ENCODE data around the gene PTMS.

PTMS gene

DNA sequence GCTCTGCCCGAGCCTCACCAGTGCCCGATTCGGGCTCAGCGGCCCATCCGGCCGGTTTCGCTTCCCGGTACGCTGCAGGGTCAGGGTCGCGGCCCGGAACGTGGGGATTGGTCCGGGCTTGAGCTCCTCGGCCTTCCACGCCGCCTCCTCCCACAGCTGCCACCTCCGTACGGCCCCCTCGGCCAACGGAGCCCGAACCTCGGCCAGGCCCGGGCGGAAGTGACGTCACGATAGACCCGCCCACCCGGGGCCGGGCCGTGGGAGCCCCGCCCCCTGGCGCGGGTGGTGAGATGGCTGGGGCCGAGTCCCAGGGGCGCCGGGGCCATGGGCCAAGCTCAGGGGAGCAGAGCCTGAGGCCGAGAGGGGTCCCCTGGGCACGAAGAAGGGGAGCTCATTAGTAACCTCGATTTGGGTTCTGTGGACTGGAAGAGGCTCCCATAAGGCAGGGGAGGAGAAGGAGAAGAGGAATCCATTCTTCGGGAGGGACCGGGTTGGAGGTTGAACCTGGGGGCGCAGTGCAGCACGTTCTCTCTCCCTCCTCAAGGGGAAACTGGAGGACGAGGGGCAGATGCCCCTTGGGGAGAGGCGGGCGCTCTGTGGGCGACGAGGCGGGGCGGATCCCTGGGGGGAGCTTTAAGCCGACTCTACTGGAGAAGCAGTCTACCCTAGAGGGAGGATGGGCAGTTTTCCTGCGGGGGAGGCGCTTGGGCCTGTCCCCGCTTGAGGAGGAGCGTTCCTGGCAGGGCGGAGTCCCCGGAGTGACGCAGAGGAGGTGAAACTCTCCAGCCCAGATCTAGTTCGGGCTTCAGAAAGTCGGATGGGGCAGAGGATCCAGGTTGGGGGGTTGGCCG lies 13.0 kb upstream of the PTMS start, which contains the start of gene MLF2:
Gene MLF2, minus strand, starts transcription at position 221 of the 851 bp plus-strand sequence. CDS start 807 bp downstream, outside the sequence.
- DNase-seq: peak; percentile 97

DNA sequence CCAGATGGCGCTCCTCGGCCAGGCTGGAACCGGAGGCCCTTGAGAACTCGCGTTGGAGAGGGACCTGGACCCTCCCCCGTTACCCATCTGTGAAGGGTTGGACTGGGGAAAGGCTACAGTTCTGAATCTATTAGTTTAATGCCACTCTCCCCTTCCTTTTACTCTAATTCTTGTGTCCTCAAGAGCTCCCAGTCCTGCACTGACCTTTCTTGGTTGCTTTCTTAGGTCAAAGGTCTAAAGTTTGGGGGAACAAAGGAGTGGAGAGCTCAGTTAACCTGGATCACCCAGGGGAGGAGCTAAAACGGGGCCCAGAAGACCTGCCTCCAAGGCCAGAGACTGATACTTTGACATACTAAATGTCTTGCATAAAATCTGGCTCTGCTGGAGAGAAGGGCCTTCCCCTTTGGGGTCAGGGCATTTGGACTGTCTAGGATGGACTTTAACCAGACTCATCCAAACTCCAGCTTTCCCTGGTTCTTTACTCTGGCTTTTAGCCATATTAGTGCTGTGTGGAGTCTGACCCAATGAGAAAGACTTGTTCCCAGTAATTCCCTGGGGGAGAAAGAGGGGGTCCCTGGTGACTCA lies 12.3 kb upstream of the PTMS start:
- DNase-seq: no peak

DNA sequence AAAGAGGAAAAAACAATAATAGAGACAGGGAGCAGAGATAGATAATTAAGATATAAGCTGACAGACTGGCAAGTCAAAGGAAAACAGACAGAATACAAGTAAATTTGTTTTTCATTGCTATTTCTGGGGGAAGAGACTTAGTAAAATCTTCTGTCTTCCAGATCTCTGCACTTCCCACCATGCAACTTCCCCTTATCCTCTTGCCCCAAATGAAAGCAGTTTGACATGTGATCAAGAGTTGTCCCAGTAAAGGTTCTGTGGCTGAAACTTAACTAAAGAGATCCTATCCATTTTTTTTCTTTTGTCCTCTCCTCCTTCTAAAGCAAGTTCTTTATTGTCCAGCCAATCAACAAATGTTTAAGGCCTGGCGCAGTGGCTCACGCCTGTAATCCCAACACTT lies 11.8 kb upstream of the PTMS start:
- no peak for DNase-seq

DNA sequence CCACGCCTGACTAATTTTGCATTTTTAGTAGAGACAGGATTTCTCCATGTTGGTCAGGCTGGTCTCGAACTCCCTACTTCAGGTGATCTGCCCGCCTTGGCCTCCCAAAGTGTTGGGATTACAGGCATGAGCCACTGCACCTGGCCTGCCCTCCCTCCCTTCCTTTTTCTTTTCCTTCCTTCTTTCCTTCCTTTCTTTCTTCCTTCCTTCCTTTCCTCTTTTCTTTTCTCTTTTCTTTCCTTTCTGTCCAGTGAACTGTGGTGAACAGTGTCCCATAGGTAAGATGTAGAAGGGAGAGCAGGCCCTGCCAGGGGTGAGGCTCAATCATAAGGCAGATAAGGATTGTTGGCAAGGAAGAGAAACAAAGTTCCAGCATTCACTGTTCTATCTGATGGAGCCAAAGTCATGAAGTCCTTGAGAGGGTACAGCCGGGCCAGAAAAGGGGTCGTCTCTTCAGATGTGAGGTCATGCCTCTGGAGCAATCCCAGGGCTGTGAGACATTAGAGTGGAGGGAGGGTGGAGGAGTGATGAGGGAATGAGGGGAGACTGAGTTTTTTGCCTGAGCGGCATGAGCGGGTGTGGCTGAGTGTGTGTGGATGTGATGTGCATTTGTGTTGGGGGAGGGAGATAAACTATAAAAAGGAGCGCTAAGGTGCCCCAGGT lies 9.0 kb upstream of the PTMS start:
- DNase-seq: no peak

DNA sequence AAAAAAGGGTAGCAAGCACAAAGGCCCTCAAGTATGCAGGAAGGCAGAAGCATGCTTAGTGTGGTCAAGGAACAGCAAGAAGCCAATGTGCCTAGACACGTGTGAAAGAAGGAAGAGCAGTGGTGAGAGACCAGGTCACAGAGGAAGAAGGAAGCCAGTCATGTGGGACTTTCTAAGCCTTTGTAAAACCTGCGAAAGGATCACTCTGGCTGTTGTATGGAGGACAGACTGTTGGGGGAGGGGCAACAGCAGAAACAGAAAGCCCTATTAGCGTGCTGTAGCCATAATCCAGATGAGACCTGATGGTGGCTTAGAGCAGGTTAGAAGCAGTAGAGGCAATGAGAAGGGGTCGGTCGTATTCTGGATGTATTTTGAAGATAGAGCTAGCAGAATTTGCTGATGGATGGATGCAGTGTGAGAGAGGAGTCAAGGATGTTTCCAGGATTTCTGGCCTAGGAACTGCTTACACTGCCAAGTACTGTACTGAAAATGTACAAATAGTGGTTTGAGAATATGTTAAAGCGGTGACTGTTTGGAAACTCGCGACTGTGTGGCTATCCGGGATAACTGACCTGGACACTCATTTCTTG lies 7.6 kb upstream of the PTMS start:
- DNase-seq: no peak

DNA sequence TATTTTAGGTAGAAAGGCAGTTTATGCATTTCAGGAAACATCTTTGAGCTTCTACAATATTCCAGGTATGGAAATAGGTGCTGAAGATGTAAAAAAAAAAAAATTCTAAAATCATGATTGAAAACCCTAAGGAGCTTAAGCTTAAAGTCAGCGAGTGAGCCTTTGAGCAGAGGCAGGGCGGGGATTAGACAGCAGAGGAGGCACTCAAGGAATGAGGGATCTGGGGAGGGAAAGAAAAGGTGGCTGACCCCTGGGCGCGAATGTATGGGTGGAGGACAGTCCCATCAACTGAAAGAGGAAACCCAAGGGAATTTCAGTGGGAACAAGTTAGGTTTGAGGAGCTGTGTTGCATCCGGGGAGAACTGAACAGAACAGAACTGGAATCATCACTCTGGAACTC lies 6.4 kb upstream of the PTMS start:
- no peak for DNase-seq

DNA sequence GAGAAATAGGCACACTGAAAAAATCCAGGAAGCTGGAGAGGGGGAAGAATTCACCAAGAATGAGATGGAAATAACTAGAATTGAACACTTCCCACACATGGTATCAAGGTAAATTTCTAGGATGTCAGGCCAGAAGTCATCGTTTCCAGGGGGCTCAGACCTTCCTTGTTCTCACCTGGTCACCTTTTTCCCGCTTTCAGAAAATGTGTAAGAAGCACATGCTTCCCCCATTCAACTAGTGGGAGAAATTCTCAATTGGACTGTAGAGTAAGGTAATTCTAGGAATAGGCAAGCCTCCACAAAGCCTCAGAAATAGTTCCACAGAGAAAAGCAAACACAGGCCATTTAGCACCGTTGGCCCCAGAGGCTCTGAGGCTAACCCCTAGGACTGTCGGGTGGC lies 2.8 kb upstream of the PTMS start:
- no peak for DNase-seq

DNA sequence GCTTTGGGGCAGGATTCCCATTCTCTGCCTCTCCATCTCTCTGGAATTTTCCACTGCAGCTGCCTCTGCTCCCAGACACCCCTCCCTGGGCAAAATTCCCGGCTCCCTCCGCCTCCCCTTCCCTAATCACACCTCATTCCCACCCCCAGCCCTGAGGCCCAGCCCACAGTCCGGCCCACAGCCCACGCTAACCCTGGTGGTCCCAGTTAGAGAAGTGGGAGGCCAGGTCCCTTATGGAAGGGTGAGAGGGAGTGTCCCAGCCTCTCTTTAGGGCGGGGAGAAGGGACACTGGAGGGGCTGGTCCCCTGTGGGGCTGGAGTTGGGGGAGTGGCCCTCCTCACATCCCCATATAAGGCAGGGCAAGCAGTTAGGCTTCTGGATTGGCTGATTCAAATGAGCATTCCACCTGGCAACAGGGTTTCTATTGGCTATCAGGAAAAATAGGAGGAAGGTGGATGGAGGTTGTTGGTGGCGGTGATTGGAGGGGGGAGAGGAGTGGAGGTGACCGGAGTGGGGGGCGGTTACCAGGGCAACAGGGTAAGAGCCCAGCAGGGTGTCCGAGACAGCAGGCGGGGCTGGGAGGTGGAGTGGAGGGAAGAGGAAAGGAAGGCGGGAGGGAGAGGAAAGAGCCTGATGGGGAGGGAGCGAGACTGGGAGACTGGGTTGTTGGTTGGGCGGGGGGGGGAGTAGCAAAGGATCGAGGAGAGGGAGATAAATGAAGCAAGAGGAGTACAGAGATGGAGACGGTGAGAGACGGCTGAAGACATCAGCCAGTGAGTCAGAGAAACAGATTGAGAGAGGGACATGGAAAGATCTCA lies 1.9 kb upstream of the PTMS start:
- peak; percentile 74 for DNase-seq

DNA sequence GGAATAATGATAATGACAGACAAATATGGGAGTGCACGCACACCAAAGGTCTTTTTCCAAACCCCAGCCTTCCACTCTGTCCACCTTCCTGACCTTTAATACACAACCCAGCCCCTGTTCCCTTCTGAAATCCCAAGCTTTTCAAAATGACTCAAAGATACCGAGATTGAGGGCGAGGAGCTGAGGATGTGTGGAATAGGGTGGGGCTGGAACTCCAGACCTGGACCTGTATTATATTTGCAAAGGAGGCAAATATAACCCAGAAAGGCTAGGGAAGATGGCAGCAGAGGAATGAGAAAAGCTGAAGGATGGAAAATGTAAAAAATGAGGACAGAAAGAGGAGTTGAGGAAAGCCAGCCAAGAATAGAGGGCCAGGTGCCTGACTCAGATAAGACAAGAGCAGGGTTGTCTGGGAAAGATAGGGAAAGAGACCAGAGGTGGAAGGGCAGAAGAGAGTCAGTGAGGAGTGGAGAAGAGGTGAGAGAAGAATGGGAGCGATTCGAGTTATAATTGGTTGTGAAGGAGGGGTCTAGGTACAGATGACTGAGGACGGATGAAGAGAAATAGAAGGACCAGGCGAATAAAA lies 1.0 kb upstream of the PTMS start:
- DNase-seq: no peak

DNA sequence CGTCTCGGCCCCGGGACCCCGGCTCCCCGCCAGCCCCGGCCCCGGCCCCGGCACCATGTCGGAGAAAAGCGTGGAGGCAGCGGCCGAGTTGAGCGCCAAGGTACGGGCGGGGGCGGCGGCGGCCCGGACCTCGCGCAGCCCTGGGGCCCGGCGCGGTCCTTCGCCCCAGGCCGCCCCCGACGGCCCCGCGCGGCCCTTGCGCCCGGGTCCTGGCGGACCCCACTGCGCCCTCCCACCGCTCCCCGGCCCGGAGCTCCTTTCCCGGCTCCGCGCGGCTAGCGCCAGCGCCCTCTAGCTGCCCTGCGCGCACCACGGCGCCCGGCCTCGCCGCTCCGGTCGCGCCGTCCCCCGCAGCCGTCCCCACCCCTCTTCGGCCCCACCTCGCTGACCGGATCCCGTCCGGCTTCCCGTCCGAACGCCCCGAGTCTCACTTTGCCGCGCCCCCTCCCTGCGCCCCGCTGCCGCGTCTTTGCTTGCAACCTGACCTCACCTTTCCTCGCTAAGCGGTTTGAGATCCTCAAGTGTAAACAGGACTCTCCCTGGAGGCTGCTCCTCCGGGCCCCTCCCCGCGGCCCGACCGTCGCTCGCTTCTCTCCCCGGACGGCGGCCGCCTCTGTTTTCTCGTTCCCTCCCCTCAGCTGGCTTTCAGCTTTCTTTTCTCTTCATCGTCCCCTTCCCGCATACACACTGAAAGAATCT lies 637 bp downstream of the PTMS start:
- peak; percentile 35 for DNase-seq

DNA sequence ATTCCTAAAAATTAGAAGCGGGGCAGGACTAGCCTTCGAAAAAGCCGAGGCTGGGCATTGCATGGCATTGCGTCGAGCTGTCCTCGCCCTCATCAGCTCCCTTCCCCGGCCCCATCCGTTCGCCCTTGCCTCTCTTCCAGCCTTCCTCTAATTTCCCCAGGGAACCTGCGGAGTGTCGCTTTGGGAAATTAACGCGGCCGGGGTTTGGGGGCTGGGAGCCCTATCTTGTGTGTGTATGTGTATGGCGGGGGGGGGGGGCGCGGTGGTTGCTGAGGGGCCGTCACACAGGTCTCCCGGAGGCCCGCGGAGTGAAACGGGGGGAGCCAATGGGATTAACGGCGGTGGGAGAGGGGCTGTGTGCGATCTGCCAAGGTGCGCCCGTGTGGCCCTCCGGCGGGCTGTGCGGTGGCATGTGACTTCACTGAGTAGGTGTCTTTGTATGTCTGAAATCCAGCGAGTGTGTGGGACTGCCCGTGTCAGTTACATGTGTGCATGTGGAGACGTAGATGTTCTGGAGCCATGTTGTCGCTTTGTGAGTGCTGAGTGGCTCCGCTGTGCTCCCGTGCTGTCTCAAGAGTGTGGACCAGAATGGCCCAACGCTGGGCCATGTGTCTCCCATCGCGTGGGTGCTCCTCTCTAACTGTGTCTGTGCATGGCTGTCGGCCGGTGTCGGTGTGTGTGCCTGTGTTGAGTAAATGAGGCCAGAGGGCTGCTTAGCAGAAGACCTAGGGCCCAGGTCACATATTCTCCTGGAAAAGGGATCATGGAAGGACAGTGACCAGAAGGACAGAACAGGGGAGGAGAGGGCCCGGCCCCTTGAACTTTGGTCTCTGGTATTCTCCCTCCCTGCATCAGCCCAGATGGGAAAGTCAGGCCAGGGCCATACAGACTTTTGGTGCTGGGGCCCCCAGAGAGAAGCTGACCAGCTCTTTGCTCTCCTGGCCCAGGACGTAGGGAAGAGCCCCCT lies 1.5 kb downstream of the PTMS start:
- DNase-seq: no peak

DNA sequence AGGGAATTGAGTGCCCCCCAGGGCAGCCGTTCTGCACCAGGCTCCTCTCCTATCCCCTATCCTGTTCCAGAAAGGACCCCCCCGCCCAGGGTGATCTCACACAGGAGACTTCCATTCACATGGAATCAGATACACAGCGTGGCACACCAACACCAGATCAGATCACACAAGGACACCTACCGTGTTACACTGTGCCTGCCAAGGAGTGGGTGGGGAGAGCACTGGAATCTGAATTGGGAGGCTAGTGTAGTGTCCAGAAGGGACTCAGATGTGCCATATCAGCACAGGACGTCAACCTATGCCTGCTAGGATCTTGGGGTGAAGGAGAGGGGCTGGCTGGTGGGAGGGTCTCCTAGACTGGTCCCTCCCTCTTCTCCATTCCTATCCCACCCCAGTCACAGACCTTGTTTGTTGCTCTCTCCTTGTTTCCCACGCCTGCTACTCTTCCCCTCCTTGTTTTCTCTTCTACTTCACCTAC lies 2.3 kb downstream of the PTMS start:
- DNase-seq: no peak

DNA sequence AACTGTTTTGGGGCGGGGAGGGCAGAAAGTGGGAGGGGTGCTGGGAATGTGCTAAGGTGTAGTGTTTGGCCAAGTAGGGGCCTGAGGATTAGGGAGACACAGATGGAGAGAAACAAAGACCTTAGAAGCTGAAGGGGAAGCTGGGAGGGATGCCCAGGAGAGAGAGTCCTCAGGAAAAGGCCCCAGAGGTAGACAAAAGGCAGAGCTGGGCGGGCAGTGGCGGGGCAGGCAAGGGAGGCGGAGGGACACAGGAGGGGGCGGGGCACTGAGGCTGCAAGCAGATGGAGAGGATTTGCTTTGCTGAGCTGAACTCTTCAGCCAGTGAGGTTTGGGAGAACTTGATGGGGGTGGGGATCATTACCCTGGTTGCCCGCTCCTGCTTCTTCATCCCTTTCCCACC lies 2.8 kb downstream of the PTMS start:
- no peak for DNase-seq

DNA sequence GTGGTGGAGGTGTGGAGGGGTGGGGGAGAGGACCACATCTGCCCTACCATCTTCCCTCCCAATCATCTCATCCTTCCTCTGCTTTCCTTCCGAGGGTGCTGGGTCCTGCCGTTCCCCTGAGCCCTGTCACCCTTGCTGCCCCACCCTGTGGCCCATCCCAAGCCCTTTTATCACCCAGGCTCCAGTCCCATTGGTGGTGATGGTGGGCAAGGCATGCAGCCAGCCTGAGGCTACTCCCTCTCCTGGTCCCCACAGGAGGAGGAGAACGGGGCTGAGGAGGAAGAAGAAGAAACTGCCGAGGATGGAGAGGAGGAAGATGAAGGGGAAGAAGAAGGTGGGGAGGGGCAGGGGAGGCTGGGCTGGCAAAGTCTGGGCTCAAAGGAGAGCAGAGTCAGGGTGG lies 3.5 kb downstream of the PTMS start:
- no peak for DNase-seq

DNA sequence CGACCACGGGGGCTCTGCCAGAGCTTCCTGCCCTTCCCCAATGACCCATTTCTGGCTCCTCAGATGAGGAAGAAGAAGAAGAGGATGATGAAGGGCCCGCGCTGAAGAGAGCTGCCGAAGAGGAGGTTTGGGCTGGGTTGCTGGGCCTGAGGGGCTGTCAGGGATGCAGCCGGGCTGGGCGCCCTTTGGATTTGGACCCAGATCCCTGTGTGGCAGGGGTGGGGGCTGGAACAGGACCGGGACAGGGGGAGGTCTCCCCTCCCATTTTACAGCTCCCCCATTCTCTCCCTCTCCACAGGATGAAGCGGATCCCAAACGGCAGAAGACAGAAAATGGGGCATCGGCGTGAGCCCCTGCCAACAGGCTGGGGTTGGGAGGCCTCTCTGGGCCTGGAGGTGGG lies 3.9 kb downstream of the PTMS start:
- no peak for DNase-seq

DNA sequence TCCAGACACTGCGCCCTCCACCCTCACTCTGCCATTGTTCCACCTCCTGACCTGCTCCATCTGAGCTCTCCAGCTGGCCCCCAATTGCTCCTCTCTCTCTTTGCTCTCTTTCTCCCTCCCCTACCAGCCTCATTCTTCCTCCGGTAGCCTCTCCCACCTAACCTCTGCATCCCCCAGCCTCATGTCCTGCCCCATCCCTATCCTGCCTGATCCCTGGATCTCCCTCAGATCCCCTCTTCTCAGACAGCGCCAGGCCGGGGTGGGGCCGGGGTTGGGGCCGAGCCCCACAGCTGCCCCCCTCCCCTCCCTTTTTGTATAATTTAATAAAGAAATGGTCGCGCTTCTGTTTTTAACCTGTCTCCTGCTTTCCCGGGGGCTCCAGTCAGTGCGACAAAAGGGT lies 4.4 kb downstream of the PTMS start:
- no peak for DNase-seq

DNA sequence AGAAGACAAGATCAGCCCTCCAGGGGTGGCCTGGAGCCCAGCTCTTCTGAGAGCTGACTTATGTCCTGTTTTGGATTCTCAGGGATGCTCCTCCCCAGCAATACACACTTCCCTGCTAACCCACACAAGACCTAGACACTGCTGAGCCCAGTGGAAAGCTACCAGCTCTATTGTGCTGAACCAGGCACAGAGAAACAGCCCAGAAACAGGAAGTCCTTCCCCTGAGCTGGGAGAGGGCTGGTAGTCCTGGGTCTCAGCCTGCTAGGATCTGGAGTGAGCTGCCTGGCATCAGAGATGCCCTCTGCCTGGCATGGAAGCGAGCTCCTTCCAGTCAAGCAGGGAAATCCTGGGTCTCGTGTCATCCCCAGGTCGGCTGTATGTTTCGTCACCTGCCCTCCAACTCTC lies 4.9 kb downstream of the PTMS start:
- no peak for DNase-seq

DNA sequence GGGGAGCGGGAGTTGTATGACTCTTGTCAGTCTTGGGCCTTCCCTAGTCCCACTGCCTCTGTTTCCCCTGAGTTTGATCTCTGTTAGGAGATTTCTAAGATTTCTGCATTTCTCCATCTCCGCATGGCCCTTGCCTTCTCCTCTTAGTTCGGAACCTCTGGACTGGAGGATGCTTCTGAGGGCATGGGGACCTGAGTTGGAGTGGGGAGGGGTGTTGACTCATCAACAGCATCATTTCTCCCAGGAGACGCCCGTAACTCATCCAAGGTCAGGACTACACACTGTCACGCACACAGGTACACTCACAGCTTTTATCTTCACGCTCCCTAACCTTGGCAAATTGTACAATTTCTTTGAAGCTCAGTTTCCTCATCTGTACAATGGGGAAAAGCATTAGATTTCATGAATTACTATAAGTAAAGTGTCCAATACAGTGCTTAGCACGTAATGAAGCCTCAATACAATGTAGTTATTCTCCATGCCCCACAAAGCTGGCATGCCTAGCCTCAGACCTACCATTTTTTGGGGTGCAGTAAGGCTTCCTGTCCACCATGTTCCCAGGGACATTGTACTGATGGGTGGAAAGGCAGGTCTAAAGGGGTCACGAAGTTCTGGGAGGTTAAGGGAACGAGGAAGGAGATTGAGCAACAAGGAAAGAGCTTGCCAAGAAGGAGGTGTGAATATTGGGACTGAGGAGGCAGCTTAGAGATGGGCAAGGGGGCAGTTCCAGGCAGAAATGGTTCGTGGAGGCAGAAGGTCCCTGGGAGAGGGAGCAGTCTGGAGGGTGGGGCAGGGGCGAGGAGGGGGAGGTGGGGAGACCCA lies 5.6 kb downstream of the PTMS start:
- DNase-seq: no peak

DNA sequence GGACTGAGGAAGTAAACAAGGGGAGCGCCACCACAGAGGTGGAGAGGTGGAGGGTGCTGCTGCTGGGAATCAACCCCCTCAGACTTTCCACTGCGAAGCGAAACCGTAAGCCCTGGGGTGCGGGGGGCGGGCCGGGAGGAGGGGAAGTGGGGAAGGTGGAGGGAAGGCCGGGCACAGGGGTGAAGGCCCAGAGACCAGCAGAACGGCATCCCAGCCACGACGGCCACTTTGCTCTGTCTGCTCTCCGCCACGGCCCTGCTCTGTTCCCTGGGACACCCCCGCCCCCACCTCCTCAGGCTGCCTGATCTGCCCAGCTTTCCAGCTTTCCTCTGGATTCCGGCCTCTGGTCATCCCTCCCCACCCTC lies 6.2 kb downstream of the PTMS start, which contains the start of gene LAG3:
Gene LAG3, plus strand, starts transcription at position 190 of the 365 bp plus-strand sequence. CDS start 333 bp downstream, outside the sequence.
- DNase-seq: no peak

Data from CD4-positive, alpha-beta T cell treated with Interleukin-4 for 4 hours (primary cell).